ENCODE measurements around the gene THADA. TPM values are rescaled to one million over a fixed set of nuclear protein-coding genes. Genes with fewer than 3 reads are reported as not detected.

THADA gene
- polyA plus RNA-seq, 3 donors, result 7.3 to 11.2 (median 9.7) TPM

- no peak for DNase-seq
- Mint-ChIP-seq H3K4me3 (peak overlapping the region; percentile 92 to 95), H3K36me3 (peaks cover 12 to 19% of the 10 kb centered on the region in 2 donors), H3K27ac (peak overlapping the region in 2 of 7 donors; percentile 94 to 97), H3K27me3 (ENCODE audit: low read depth in 3 of 3) (peaks cover 2 to 5% (median 3%) of the 10 kb centered on the region in 3 donors), H3K4me1 (peaks cover 21% of the 10 kb centered on the region), H3K9me3 (no peaks in the 10 kb centered on the region)
- Histone ChIP-seq H3K9ac (ENCODE audit: insufficient read depth, low read length, poor library complexity, severe bottlenecking) (no peak overlapping the region), H3K27ac (ENCODE audit: low read depth in 1 of 2, low read length in 2 of 2) (peak overlapping the region in 1 of 2 donors; percentile 96), H3K9me3 (replicated peaks in 1 of 2; ENCODE audit: control insufficient read depth in 1 of 2, insufficient read depth in 1 of 2, low read length in 2 of 2) (no peaks in the 10 kb centered on the region), H4K20me1 (ENCODE audit: insufficient read depth, low read length) (no peaks in the 10 kb centered on the region), H3K4me2 (replicated peaks; ENCODE audit: extremely low read depth, low read length, poor library complexity, severe bottlenecking) (peak overlapping the region; percentile 85), H2AFZ (ENCODE audit: insufficient read depth, low read depth, low read length, poor library complexity, severe bottlenecking) (peak overlapping the region; percentile 96), H3K27me3 (ENCODE audit: control insufficient read depth in 2 of 2, insufficient read depth in 2 of 2, low read length in 2 of 2) (no peaks in the 10 kb centered on the region), H3K4me1 (ENCODE audit: control insufficient read depth in 1 of 2, insufficient read depth in 2 of 2, low read length in 2 of 2) (peaks cover 16 to 22% of the 10 kb centered on the region in 2 donors), H3K36me3 (replicated peaks in 1 of 2; ENCODE audit: control insufficient read depth in 1 of 2, insufficient read depth in 2 of 2, low read length in 2 of 2) (peaks cover 22 to 24% of the 10 kb centered on the region in 2 donors), H3K4me3 (replicated peaks in 1 of 3; ENCODE audit: low read depth in 2 of 3, low read length in 3 of 3) (peak overlapping the region; percentile 78 to 98 (median 91)), H3K79me2 (ENCODE audit: insufficient read depth, low read length) (peaks cover 17% of the 10 kb centered on the region)
- intact Hi-C loops (cut with micrococcal nuclease), result loop anchor here (10.0 kb wide), 3 partner anchors 400 to 770 kb away; partner anchors contain the start of genes CAMKMT (in 1 of the 2), LRPPRC (in 1 of the 2), PPM1B (in 1 of the 2) and PREPL (in 1 of the 2)
- WGBS (ENCODE audit: insufficient coverage), result no CpG with 5 or more reads among the region's 3 CpGs
- TF ChIP-seq, protein P1, sequence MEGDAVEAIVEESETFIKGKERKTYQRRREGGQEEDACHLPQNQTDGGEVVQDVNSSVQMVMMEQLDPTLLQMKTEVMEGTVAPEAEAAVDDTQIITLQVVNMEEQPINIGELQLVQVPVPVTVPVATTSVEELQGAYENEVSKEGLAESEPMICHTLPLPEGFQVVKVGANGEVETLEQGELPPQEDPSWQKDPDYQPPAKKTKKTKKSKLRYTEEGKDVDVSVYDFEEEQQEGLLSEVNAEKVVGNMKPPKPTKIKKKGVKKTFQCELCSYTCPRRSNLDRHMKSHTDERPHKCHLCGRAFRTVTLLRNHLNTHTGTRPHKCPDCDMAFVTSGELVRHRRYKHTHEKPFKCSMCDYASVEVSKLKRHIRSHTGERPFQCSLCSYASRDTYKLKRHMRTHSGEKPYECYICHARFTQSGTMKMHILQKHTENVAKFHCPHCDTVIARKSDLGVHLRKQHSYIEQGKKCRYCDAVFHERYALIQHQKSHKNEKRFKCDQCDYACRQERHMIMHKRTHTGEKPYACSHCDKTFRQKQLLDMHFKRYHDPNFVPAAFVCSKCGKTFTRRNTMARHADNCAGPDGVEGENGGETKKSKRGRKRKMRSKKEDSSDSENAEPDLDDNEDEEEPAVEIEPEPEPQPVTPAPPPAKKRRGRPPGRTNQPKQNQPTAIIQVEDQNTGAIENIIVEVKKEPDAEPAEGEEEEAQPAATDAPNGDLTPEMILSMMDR (IDR thresholded peaks at IDR 0.05), result no peak
Measured at GRCh38 chr2:43594875-43595274, 963 bp downstream of the THADA start.

DNA sequence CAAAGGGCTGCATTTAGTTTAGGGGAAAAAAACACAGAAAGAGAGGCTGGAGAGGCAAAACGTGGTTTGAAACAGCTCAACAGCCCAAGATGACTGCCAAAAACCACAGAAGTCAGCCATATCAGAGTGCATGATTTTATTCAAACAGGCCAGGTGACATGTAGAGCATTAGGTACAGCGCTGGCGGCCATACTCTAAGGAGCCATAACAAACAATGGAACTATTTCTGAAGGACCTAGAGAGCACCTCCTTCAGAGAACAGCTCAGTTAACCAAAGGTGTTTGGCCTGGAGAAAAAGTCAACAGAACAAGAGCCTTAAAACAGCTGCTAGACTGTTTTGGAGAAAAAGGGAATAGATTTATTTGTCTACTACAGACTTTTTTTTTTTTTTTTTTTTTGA is 2.6 kb downstream of the THADA start:
- peaks cover 33 to 40% of the 10 kb centered on the region in 2 donors for H3K36me3 ChIP-seq (replicated peaks in 1 of 2; ENCODE audit: control insufficient read depth in 1 of 2, insufficient read depth in 2 of 2, low read length in 2 of 2)
- Mint-ChIP-seq H3K36me3 (peaks cover 18 to 25% of the 10 kb centered on the region in 2 donors), H3K9me3 (no peaks in the 10 kb centered on the region), H3K27me3 (ENCODE audit: low read depth in 3 of 3) (peaks cover 0 to 2% (median 2%) of the 10 kb centered on the region in 3 donors), H3K4me1 (peaks cover 21% of the 10 kb centered on the region), H3K4me3 (no peak overlapping the region), H3K27ac (no peak overlapping the region)
- H3K9ac ChIP-seq (ENCODE audit: insufficient read depth, low read length, poor library complexity, severe bottlenecking), result no peak overlapping the region
- no peak overlapping the region for H3K4me2 ChIP-seq (replicated peaks; ENCODE audit: extremely low read depth, low read length, poor library complexity, severe bottlenecking)
- no peak overlapping the region for H3K27ac ChIP-seq (ENCODE audit: low read depth in 1 of 2, low read length in 2 of 2)
- no peaks in the 10 kb centered on the region for H3K27me3 ChIP-seq (ENCODE audit: control insufficient read depth in 2 of 2, insufficient read depth in 2 of 2, low read length in 2 of 2)
- no peaks in the 10 kb centered on the region for H3K9me3 ChIP-seq (replicated peaks in 1 of 2; ENCODE audit: control insufficient read depth in 1 of 2, insufficient read depth in 1 of 2, low read length in 2 of 2)
- H3K4me3 ChIP-seq (replicated peaks in 1 of 3; ENCODE audit: low read depth in 2 of 3, low read length in 3 of 3), result no peak overlapping the region
- intact Hi-C loops (cut with micrococcal nuclease), result loop anchor here (10.0 kb wide), 3 partner anchors 402 to 772 kb away; partner anchors contain the start of genes CAMKMT (in 1 of the 2), LRPPRC (in 1 of the 2), PPM1B (in 1 of the 2) and PREPL (in 1 of the 2)
- TF ChIP-seq, protein P1 (IDR thresholded peaks at IDR 0.05), result no peak
- no peaks in the 10 kb centered on the region for H4K20me1 ChIP-seq (ENCODE audit: insufficient read depth, low read length)
- no peak for DNase-seq
- H2AFZ ChIP-seq (ENCODE audit: insufficient read depth, low read depth, low read length, poor library complexity, severe bottlenecking), result no peak overlapping the region
- H3K79me2 ChIP-seq (ENCODE audit: insufficient read depth, low read length), result peaks cover 17% of the 10 kb centered on the region
- peaks cover 16 to 22% of the 10 kb centered on the region in 2 donors for H3K4me1 ChIP-seq (ENCODE audit: control insufficient read depth in 1 of 2, insufficient read depth in 2 of 2, low read length in 2 of 2)
- WGBS (ENCODE audit: insufficient coverage), result 43% methylated on average over 1 of the region's 3 CpGs

Measured in CD14-positive monocyte (primary cell).